Neural progenitor cell (in vitro differentiated cells): ENCODE measurements around the gene RASSF5. TPM values are rescaled to one million over a fixed set of nuclear protein-coding genes. Genes with fewer than 3 reads are reported as not detected.

Experiments
- DNase-seq: peaks from one replicate; pipeline ENCODE4 v3.0.0-alpha.2; 2016; ENCODE audit warnings: low spot score
- H2AFZ ChIP-seq: fragments of 200-600 bp; sonication (generic); replicated peaks from 2 replicates; pipeline ENCODE4 v1.6.1; 2016; ENCODE audit warnings: antibody characterized with exemption
- H3F3A ChIP-seq: fragments of 200-600 bp; sonication (generic); 2 replicates; pipeline ENCODE4 v1.6.1; 2016; ENCODE audit warnings: antibody characterized with exemption, low read depth
- H3K27ac ChIP-seq: fragments of 200-600 bp; sonication (generic); 2 replicates; pipeline ENCODE4 v1.5.1; 2016; ENCODE audit warnings: mild to moderate bottlenecking
- H3K27me3 ChIP-seq: fragments of 200-600 bp; sonication (generic); 2 replicates; pipeline ENCODE4 v1.6.1; 2016; ENCODE audit warnings: mild to moderate bottlenecking, moderate library complexity
- H3K36me3 ChIP-seq: fragments of 200-600 bp; sonication (generic); 2 replicates; pipeline ENCODE4 v1.5.1; 2016
- H3K4me1 ChIP-seq: fragments of 200-600 bp; sonication (generic); 2 replicates; pipeline ENCODE4 v1.6.1; 2016; ENCODE audit warnings: mixed run types
- H3K4me2 ChIP-seq: fragments of 200-600 bp; sonication (generic); 2 replicates; pipeline ENCODE4 v1.6.1; 2016
- H3K4me3 ChIP-seq: fragments of 200-600 bp; sonication (generic); 2 replicates; pipeline ENCODE4 v1.5.1; 2016
- H3K79me2 ChIP-seq: fragments of 200-600 bp; sonication (generic); 2 replicates; pipeline ENCODE4 v1.6.1; 2016; ENCODE audit warnings: low read depth
- H3K9ac ChIP-seq: fragments of 200-600 bp; sonication (generic); 2 replicates; pipeline ENCODE4 v1.6.1; 2016
- H3K9me3 ChIP-seq: fragments of 200-600 bp; sonication (generic); 2 replicates; pipeline ENCODE4 v1.5.1; 2016; ENCODE audit warnings: low read depth
- H4K20me1 ChIP-seq: fragments of 200-600 bp; sonication (generic); 2 replicates; pipeline ENCODE4 v1.6.1; 2016; ENCODE audit warnings: low read depth
- H3K27ac Mint-ChIP-seq: 3 replicates; pipeline ENCODE4 v1.8.0; 2021; ENCODE audit warnings: mixed read lengths
- H3K27me3 Mint-ChIP-seq: 2 replicates; pipeline ENCODE4 v1.8.0; 2022; ENCODE audit warnings: low read depth, mild to moderate bottlenecking, inconsistent platforms, moderate library complexity, mixed read lengths; ENCODE audit not compliant: insufficient read depth
- H3K36me3 Mint-ChIP-seq: 3 replicates; pipeline ENCODE4 v1.8.0; 2021; ENCODE audit warnings: mixed read lengths
- H3K4me1 Mint-ChIP-seq: 3 replicates; pipeline ENCODE4 v1.8.0; 2021; ENCODE audit warnings: mixed read lengths
- H3K4me3 Mint-ChIP-seq: 3 replicates; pipeline ENCODE4 v1.8.0; 2021; ENCODE audit warnings: mild to moderate bottlenecking, moderate library complexity, mixed read lengths
- H3K9me3 Mint-ChIP-seq: 3 replicates; pipeline ENCODE4 v1.8.0; 2020; ENCODE audit warnings: mixed read lengths
- EZH2 ChIP-seq: fragments of 200-600 bp; sonication (generic); IDR thresholded peaks from 2 replicates; pipeline ENCODE4 v1.6.1; 2017; ENCODE audit warnings: antibody characterized with exemption, mild to moderate bottlenecking, moderate library complexity
- EZH2phosphoT487 ChIP-seq: fragments of 200-600 bp; sonication (generic); IDR thresholded peaks from 2 replicates; pipeline ENCODE4 v1.6.1; 2017; ENCODE audit warnings: antibody characterized with exemption
- total RNA-seq: library from RNA; depleted of rRNA; stranded (reverse); fragments of >200 nt; gene quantifications from 2 replicates; pipeline ENCODE4 v1.2.3, GENCODE V29; 2015; ENCODE audit warnings: low replicate concordance
- TF ChIP-seq, protein P1 (sequence below): fragments of 200-600 bp; sonication (generic); IDR thresholded peaks from 2 replicates; pipeline ENCODE4 v1.5.1; 2017; ENCODE audit warnings: antibody characterized with exemption, mild to moderate bottlenecking

RASSF5 gene
- total RNA-seq, 1 donor from 2014 or later: 0.43 TPM

DNA sequence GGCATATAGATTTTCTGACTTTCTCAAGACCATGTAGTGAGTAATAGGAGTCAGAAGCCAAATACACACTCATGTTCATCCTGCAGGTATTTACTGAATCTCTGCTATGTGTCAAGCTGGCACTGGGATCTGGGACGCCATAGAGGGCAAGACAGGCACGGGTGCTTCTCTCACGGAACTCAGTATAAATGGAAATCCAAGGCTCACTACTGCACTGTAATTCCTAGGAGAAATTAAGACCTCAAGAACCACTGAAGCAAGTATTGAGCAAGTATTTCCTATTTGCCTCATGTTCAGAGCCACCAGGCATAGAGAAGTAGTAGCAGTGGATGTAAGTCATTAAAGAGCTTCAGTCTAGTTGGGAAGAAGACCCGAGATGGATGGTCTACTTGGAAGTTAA is 66.0 kb downstream of the RASSF5 start:
- TF ChIP-seq, protein P1, sequence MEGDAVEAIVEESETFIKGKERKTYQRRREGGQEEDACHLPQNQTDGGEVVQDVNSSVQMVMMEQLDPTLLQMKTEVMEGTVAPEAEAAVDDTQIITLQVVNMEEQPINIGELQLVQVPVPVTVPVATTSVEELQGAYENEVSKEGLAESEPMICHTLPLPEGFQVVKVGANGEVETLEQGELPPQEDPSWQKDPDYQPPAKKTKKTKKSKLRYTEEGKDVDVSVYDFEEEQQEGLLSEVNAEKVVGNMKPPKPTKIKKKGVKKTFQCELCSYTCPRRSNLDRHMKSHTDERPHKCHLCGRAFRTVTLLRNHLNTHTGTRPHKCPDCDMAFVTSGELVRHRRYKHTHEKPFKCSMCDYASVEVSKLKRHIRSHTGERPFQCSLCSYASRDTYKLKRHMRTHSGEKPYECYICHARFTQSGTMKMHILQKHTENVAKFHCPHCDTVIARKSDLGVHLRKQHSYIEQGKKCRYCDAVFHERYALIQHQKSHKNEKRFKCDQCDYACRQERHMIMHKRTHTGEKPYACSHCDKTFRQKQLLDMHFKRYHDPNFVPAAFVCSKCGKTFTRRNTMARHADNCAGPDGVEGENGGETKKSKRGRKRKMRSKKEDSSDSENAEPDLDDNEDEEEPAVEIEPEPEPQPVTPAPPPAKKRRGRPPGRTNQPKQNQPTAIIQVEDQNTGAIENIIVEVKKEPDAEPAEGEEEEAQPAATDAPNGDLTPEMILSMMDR: no peak
- TF ChIP-seq EZH2phosphoT487 (no peak), EZH2 (no peak)
- Mint-ChIP-seq H3K9me3 (no peaks in the 10 kb centered on the region), H3K27ac (no peak overlapping the region), H3K27me3 (no peaks in the 10 kb centered on the region), H3K4me3 (no peak overlapping the region), H3K36me3 (no peaks in the 10 kb centered on the region), H3K4me1 (no peaks in the 10 kb centered on the region)
- Histone ChIP-seq H3K4me3 (no peak overlapping the region), H2AFZ (no peak overlapping the region), H3K27ac (no peak overlapping the region), H4K20me1 (no peaks in the 10 kb centered on the region), H3F3A (no peaks in the 10 kb centered on the region), H3K9ac (no peak overlapping the region), H3K4me2 (no peak overlapping the region), H3K36me3 (no peaks in the 10 kb centered on the region), H3K79me2 (no peaks in the 10 kb centered on the region), H3K4me1 (peaks cover 8% of the 10 kb centered on the region), H3K27me3 (no peaks in the 10 kb centered on the region), H3K9me3 (no peaks in the 10 kb centered on the region)
- DNase-seq: no peak

DNA sequence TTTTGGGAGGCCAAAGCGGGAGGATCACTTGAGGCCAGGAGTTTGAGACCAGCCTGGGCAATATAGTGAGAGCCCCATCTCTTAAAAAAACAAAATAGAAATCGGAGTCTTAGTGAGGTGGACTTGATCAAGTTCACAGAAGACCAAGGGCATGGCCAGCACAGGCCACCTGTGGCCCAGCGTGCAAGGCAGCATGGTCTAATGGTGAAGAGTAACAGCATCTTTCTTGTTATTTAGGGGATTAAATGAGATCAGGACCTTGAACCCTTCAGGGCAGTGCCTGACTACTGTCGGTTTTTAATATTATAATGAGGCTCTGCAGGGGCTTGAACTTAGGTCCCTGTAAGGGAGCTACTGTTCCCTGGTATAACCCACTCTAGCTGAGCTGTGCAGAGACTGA is 66.4 kb downstream of the RASSF5 start:
- no peak for TF ChIP-seq EZH2
- TF ChIP-seq, protein P1: no peak
- TF ChIP-seq EZH2phosphoT487: no peak
- no peaks in the 10 kb centered on the region for H3K27me3 ChIP-seq
- no peak overlapping the region for H2AFZ ChIP-seq
- Mint-ChIP-seq H3K36me3 (no peaks in the 10 kb centered on the region), H3K27ac (peak overlapping the region; percentile 65), H3K9me3 (no peaks in the 10 kb centered on the region), H3K4me3 (no peak overlapping the region), H3K4me1 (no peaks in the 10 kb centered on the region), H3K27me3 (peaks cover 2% of the 10 kb centered on the region)
- H3K4me3 ChIP-seq: no peak overlapping the region
- H3K36me3 ChIP-seq: no peaks in the 10 kb centered on the region
- H3K4me2 ChIP-seq: no peak overlapping the region
- no peaks in the 10 kb centered on the region for H3F3A ChIP-seq
- H3K27ac ChIP-seq: no peak overlapping the region
- no peak for DNase-seq
- H4K20me1 ChIP-seq: no peaks in the 10 kb centered on the region
- H3K9ac ChIP-seq: no peak overlapping the region
- H3K4me1 ChIP-seq: peaks cover 8% of the 10 kb centered on the region
- H3K79me2 ChIP-seq: no peaks in the 10 kb centered on the region
- H3K9me3 ChIP-seq: no peaks in the 10 kb centered on the region

DNA sequence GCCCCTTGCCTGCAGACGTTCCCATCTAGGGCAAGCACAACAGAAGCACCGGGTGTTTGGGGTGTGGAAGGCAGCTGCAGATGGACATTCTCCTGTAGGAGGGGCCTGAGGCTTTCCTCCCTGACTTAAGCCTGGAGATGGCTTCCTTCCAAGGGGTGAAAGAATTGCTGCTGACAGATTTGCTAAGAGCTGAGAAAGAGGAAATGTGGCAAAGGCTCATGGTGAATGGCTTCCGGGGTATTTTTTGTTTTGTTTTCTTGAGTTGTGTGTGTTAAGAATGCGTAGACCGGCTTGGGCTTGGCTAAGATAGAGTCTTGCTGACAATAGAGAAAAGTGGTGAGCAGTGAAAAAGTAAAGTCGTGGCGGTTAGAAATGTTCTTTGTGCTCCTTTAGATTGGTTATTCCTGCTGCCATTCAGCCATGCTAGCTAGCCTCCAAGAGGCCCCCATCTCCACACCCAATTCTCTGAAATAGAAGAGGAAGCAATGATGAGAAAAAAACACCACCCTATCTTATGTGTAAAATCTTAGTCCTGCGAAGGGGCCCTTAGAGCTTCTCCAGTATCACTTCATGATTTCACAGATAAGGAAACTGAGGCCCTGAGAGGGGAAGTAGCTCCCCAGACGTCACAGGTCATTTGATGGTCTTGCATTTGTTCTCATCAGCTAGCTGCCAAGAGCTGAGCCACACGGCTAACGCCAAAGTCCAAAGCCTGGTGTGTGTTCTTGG is 68.0 kb downstream of the RASSF5 start:
- no peaks in the 10 kb centered on the region for H3K27me3 ChIP-seq
- no peak for DNase-seq
- H3K79me2 ChIP-seq: no peaks in the 10 kb centered on the region
- no peak overlapping the region for H3K4me2 ChIP-seq
- H3K9ac ChIP-seq: no peak overlapping the region
- H3K9me3 ChIP-seq: no peaks in the 10 kb centered on the region
- no peak overlapping the region for H3K4me3 Mint-ChIP-seq
- no peaks in the 10 kb centered on the region for H3F3A ChIP-seq
- no peaks in the 10 kb centered on the region for H3K9me3 Mint-ChIP-seq
- TF ChIP-seq EZH2phosphoT487: no peak
- TF ChIP-seq EZH2: no peak
- TF ChIP-seq, protein P1: no peak
- no peak overlapping the region for H3K27ac Mint-ChIP-seq
- H3K36me3 ChIP-seq: no peaks in the 10 kb centered on the region
- no peaks in the 10 kb centered on the region for H3K36me3 Mint-ChIP-seq
- H3K4me1 ChIP-seq: peaks cover 8% of the 10 kb centered on the region
- no peak overlapping the region for H3K4me3 ChIP-seq
- H3K27me3 Mint-ChIP-seq: peaks cover 2% of the 10 kb centered on the region
- peak overlapping the region; percentile 73 for H2AFZ ChIP-seq
- no peaks in the 10 kb centered on the region for H3K4me1 Mint-ChIP-seq
- H3K27ac ChIP-seq: no peak overlapping the region
- no peaks in the 10 kb centered on the region for H4K20me1 ChIP-seq
